ENCODE results near the gene PDP2.
"Not testable (repeated sequence)": the region's sequence is repeated elsewhere in the genome, so short reads cannot be mapped to it uniquely, and the experiment has no call there.

DNA sequence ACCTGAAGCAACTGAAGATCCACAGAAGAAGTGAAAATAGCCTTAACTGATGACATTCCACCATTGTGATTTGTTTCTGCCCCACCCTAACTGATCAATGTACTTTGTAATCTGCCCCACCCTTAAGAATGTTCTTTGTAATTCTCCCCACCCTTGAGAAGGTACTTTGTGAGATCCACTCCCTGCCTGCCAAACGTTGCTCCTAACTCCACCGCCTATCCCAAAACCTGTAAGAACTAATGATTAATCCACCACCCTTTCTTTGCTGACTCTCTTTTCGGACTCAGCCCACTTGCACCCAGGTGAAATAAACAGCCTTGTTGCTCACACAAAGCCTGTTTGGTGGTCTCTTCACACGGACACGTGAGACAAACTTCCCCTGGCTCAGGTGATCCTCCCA is 16.4 kb downstream of the PDP2 start:
- TF ChIP-seq JUN (IDR thresholded peaks at IDR 0.05; ENCODE audit: borderline replicate concordance, insufficient read depth, insufficient read length, low read depth); POLR2A (IDR thresholded peaks at IDR 0.05; ENCODE audit: low read depth, low read length); POLR2AphosphoS5 (IDR thresholded peaks at IDR 0.05; ENCODE audit: insufficient read depth, low read depth, low read length); EZH2 (IDR thresholded peaks at IDR 0.05; ENCODE audit: borderline replicate concordance, low read depth, low read length, severe bottlenecking): not testable (repeated sequence)
- TF ChIP-seq, protein P1, sequence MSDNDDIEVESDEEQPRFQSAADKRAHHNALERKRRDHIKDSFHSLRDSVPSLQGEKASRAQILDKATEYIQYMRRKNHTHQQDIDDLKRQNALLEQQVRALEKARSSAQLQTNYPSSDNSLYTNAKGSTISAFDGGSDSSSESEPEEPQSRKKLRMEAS (IDR thresholded peaks at IDR 0.05; ENCODE audit: insufficient read depth, insufficient read length): not testable (repeated sequence)
- TF ChIP-seq, protein P2, sequence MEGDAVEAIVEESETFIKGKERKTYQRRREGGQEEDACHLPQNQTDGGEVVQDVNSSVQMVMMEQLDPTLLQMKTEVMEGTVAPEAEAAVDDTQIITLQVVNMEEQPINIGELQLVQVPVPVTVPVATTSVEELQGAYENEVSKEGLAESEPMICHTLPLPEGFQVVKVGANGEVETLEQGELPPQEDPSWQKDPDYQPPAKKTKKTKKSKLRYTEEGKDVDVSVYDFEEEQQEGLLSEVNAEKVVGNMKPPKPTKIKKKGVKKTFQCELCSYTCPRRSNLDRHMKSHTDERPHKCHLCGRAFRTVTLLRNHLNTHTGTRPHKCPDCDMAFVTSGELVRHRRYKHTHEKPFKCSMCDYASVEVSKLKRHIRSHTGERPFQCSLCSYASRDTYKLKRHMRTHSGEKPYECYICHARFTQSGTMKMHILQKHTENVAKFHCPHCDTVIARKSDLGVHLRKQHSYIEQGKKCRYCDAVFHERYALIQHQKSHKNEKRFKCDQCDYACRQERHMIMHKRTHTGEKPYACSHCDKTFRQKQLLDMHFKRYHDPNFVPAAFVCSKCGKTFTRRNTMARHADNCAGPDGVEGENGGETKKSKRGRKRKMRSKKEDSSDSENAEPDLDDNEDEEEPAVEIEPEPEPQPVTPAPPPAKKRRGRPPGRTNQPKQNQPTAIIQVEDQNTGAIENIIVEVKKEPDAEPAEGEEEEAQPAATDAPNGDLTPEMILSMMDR (IDR thresholded peaks at IDR 0.05; ENCODE audit: extremely low read depth in 1 of 2, insufficient read depth in 1 of 2, low read depth in 1 of 2, low read length in 2 of 2): not testable (repeated sequence)
